IMR-90 (cell line): ENCODE data around the gene LDLRAD3. TPM values are rescaled to one million over a fixed set of nuclear protein-coding genes. Genes with fewer than 3 reads are reported as not detected.

Experiments used
- ATAC-seq: fragments of 200-7000 bp; cut with Tn5 transposase; 2 replicates; pipeline ENCODE4 v1.9.1; 2020; ENCODE audit warnings: low read depth, mild to moderate bottlenecking, moderate library complexity
- BruUV-seq: library from RNA; stranded (reverse); fragments of 400-500 nt; replicated peaks from 2 replicates; lab custom pipeline; 2021; lab: Mats Ljungman, UMichigan
- CTCF ChIA-PET: fragments of 300-600 bp; formaldehyde crosslinking; extraction: SDS; loops from one replicate; lab custom pipeline; 2021; ENCODE audit warnings: antibody characterized with exemption; lab: Yijun Ruan, JAX
- POLR2A ChIA-PET: fragments of 300-600 bp; sonication (Branson Sonifier 250); formaldehyde crosslinking; loops from one replicate; lab custom pipeline; 2022; ENCODE audit warnings: antibody characterized with exemption; ENCODE audit not compliant: unreplicated experiment; lab: Charles Lee
- DNase-seq: peaks from one replicate; pipeline ENCODE4 v3.0.0; 2013
- H2AFZ ChIP-seq: replicated peaks from 2 replicates; pipeline ENCODE3; 2013; ENCODE audit warnings: low read length, mild to moderate bottlenecking; ENCODE audit not compliant: poor library complexity
- H2AK5ac ChIP-seq: 2 replicates; pipeline ENCODE4 v1.6.1; 2013; ENCODE audit warnings: low read depth, low read length, inconsistent platforms
- H2AK9ac ChIP-seq: replicated peaks from 2 replicates; pipeline ENCODE3; 2013; ENCODE audit warnings: mild to moderate bottlenecking, low read depth, low read length, moderate library complexity; ENCODE audit not compliant: poor library complexity
- H2BK120ac ChIP-seq: 2 replicates; pipeline ENCODE4 v1.6.1; 2013; ENCODE audit warnings: low read depth, low read length, inconsistent platforms
- H2BK15ac ChIP-seq: 3 replicates; pipeline ENCODE4 v1.6.1; 2013; ENCODE audit warnings: low read depth, low read length, inconsistent platforms
- H2BK20ac ChIP-seq: 2 replicates; pipeline ENCODE4 v1.6.1; 2013; ENCODE audit warnings: low read depth, mild to moderate bottlenecking, inconsistent platforms, low read length, moderate library complexity
- H2BK5ac ChIP-seq: 2 replicates; pipeline ENCODE4 v1.6.1; 2013; ENCODE audit warnings: mild to moderate bottlenecking, low read depth, low read length, inconsistent platforms; ENCODE audit not compliant: poor library complexity, severe bottlenecking
- H3K14ac ChIP-seq: replicated peaks from 2 replicates; pipeline ENCODE4 v1.6.1; 2013; ENCODE audit warnings: low read depth, low read length, inconsistent platforms
- H3K18ac ChIP-seq: 2 replicates; pipeline ENCODE4 v1.6.1; 2013; ENCODE audit warnings: low read depth, low read length, control low read depth
- H3K23ac ChIP-seq: 2 replicates; pipeline ENCODE4 v1.6.1; 2013; ENCODE audit warnings: low read depth, low read length, inconsistent platforms
- H3K27ac ChIP-seq: 2 replicates; pipeline ENCODE4 v1.5.1; 2013; ENCODE audit warnings: mild to moderate bottlenecking, control low read depth, low read length; ENCODE audit not compliant: insufficient read depth
- H3K27me3 ChIP-seq: 2 replicates; pipeline ENCODE4 v1.6.1; 2013; ENCODE audit warnings: low read length; ENCODE audit not compliant: control insufficient read depth, insufficient read depth
- H3K36me3 ChIP-seq: 2 replicates; pipeline ENCODE4 v1.6.1; 2013; ENCODE audit warnings: low read length, mixed read lengths; ENCODE audit not compliant: control insufficient read depth, insufficient read depth
- H3K4ac ChIP-seq: 2 replicates; pipeline ENCODE4 v1.6.1; 2013; ENCODE audit warnings: low read depth, low read length, inconsistent platforms
- H3K4me1 ChIP-seq: 2 replicates; pipeline ENCODE4 v1.6.1; 2013; ENCODE audit warnings: low read length, mixed read lengths; ENCODE audit not compliant: control insufficient read depth, insufficient read depth
- H3K4me2 ChIP-seq: 2 replicates; pipeline ENCODE4 v1.6.1; 2013; ENCODE audit warnings: low read depth, mild to moderate bottlenecking, control low read depth, low read length, moderate library complexity
- H3K4me3 ChIP-seq: 2 replicates; pipeline ENCODE4 v1.5.1; 2013; ENCODE audit warnings: low read depth, mild to moderate bottlenecking, control low read depth, low read length, moderate library complexity; ENCODE audit not compliant: insufficient read depth
- H3K56ac ChIP-seq: 2 replicates; pipeline ENCODE4 v1.6.1; 2013; ENCODE audit warnings: low read length, inconsistent platforms; ENCODE audit not compliant: insufficient read depth; ENCODE audit errors: extremely low read depth
- H3K79me1 ChIP-seq, 2 experiments: 2 replicates each; pipeline ENCODE4 v1.6.1; 2013; ENCODE audit warnings: low read length in 2 of 2, inconsistent platforms in 1 of 2, low read depth in 1 of 2
- H3K9ac ChIP-seq: 2 replicates; pipeline ENCODE4 v1.6.1; 2013; ENCODE audit warnings: low read depth, low read length, control low read depth
- H3K9me1 ChIP-seq: 2 replicates; pipeline ENCODE4 v1.6.1; 2013; ENCODE audit warnings: low read length, inconsistent platforms; ENCODE audit not compliant: insufficient read depth
- H3K9me3 ChIP-seq: 2 replicates; pipeline ENCODE4 v1.6.1; 2013; ENCODE audit warnings: low read length; ENCODE audit not compliant: control insufficient read depth, insufficient read depth
- H4K20me1 ChIP-seq: 2 replicates; pipeline ENCODE4 v1.6.1; 2013; ENCODE audit warnings: low read length, inconsistent platforms; ENCODE audit not compliant: insufficient read depth
- H4K5ac ChIP-seq: 2 replicates; pipeline ENCODE4 v1.6.1; 2013; ENCODE audit warnings: mild to moderate bottlenecking, low read depth, low read length, control low read depth
- H4K8ac ChIP-seq, 2 experiments: 2 replicates each; pipeline ENCODE4 v1.6.1; 2013; ENCODE audit warnings: low read depth in 2 of 2, low read length in 2 of 2, control low read depth in 1 of 2, inconsistent platforms in 1 of 2
- H4K91ac ChIP-seq: 2 replicates; pipeline ENCODE4 v1.6.1; 2013; ENCODE audit warnings: low read depth, low read length, inconsistent platforms; ENCODE audit not compliant: insufficient read depth
- RAD21 ChIP-seq: IDR thresholded peaks from 2 replicates; pipeline ENCODE4 v1.6.1; 2012; ENCODE audit warnings: low read length, improper control_type of control experiment
- WGBS, 2 experiments: methylation state at CpG; one replicate each; pipeline versions ENCODE4 v1.1.5 to v1.1.7; 2013; ENCODE audit warnings: missing lambda C conversion rate in 2 of 2; ENCODE audit not compliant: insufficient read length in 1 of 2; ENCODE audit errors: extremely low coverage in 2 of 2; 5-methylcytosine and 5-hydroxymethylcytosine counted together
- dilution Hi-C: fragments of 300-500 bp; cut with HindIII; formaldehyde crosslinking; loops from one replicate; pipeline ENCODE4 v1.14.3; 2018; ENCODE audit warnings: low sequenced_read_pairs; ENCODE audit not compliant: unreplicated experiment
- in situ Hi-C: fragments of 300-500 bp; cut with MboI; formaldehyde crosslinking; loops from 3 replicates; pipeline ENCODE4 v1.14.3; 2019; ENCODE audit warnings: low sequenced_read_pairs, inconsistent platforms, mixed read lengths
- intact Hi-C: fragments of 100-400 bp; cut with micrococcal nuclease; formaldehyde crosslinking; loops from 2 replicates; pipeline ENCODE4 v1.10.0; 2022
- polyA plus RNA-seq, 3 experiments: library from polyadenylated mRNA; depleted of rRNA; stranded (reverse); fragments of >200 nt; gene quantifications; 2 replicates each; pipeline ENCODE4 v1.2.3, GENCODE V29; 2012; ENCODE audit warnings: low replicate concordance in 1 of 3
- total RNA-seq: library from RNA; depleted of rRNA; stranded (reverse); fragments of >200 nt; gene quantifications from 2 replicates; pipeline ENCODE4 v1.2.3, GENCODE V29; 2012

Gene LDLRAD3
- total and polyA plus RNA-seq, 2 of the 4 experiments (the other 2 are of a cell fraction) = 2.7 to 6.4 TPM

- H3K56ac ChIP-seq = no peak overlapping the region
- intact Hi-C loops = no loop called here
- H3K79me1 ChIP-seq = no peaks in the 10 kb centered on the region
- no peak overlapping the region for H4K5ac ChIP-seq
- DNase-seq (no peak), ATAC-seq (no peak)
- dilution Hi-C loops = no loop called here
- H2BK15ac ChIP-seq = no peak overlapping the region
- no peaks in the 10 kb centered on the region for H3K9me1 ChIP-seq
- no peak overlapping the region for H3K9ac ChIP-seq
- H3K9me3 ChIP-seq = no peaks in the 10 kb centered on the region
- H3K4me1 ChIP-seq = peaks cover 2% of the 10 kb centered on the region; the same call in 1 of the 2 replicates
- in situ Hi-C loops = no loop called here
- no peaks in the 10 kb centered on the region for H3K36me3 ChIP-seq
- no peak overlapping the region for H2AK5ac ChIP-seq
- WGBS, 2 experiments = no CpG with 5 or more reads among the region's 7 CpGs
- H2BK5ac ChIP-seq = no peak overlapping the region
- H4K20me1 ChIP-seq = no peaks in the 10 kb centered on the region
- H2BK120ac ChIP-seq = no peak overlapping the region
- TF ChIP-seq RAD21 = no peak
- no peak overlapping the region for H3K4me2 ChIP-seq
- H3K4ac ChIP-seq = no peak overlapping the region
- H4K8ac ChIP-seq = no peak overlapping the region
- no peak overlapping the region for H3K23ac ChIP-seq
- no TSS peak for BruUV-seq
- no peak overlapping the region for H2AK9ac ChIP-seq
- CTCF ChIA-PET = no interaction called here
- H2BK20ac ChIP-seq = no peak overlapping the region
- POLR2A ChIA-PET = interaction anchor here (0.5 kb wide), 1 partner anchor 26 kb away, joined by 3 read pairs; no protein-coding TSS in a partner anchor
- no peak overlapping the region for H4K91ac ChIP-seq
- H3K27me3 ChIP-seq = peaks cover 20% of the 10 kb centered on the region
- H2AFZ ChIP-seq = no peak overlapping the region
- no peak overlapping the region for H3K14ac ChIP-seq
- no peak overlapping the region for H3K4me3 ChIP-seq
- no peak overlapping the region for H3K18ac ChIP-seq
- no peak overlapping the region for H3K27ac ChIP-seq
Observed at GRCh38 chr11:35934271-35934670, 9.6 kb upstream of the LDLRAD3 start.
